ENCODE measurements around the gene KCNQ1. TPM values are rescaled to one million over a fixed set of nuclear protein-coding genes. Genes with fewer than 3 reads are reported as not detected.

The KCNQ1 gene
- total and polyA plus RNA-seq, 2 donors (not counting 1 experiment from before 2014, with no cell fraction given) = 21.5 to 28.8 TPM

DNA sequence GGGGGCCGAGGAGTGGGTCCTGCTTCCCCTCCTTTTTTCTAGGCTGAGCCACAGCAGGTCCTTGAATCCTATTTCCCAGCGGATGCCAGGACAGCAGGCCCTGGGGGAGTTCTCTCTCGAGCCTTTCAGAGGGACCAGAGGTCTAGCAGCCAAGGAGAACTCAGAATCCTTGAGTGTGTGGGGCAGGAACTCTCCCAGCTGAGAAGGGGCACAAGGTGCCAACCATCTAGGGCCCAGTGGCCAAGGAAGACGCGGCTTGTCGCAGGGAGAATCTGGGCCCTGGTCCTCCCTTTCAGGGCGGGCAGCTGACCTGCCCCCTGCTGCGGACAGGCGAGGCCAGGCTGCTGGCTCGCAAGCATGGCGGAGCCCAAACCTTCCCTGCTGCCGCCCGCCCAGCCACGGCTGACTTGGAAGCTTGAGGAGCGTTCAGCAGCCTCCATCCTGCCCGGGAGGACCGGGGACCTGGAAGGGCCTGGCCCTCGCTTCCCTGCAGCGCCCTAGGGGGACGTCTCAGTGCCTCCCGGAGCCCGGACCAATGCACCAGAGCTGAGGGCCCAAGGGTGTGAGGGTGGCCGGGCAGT, 45.2 kb upstream of the KCNQ1 start:
- intact Hi-C loops (cut with micrococcal nuclease) = loop anchor here (1.0 to 5.0 kb wide), 8 partner anchors 15 to 1702 kb away; partner anchors contain the start of genes CD81, DEAF1, LSP1 and NAP1L4
- Mint-ChIP-seq H3K27ac (peak overlapping the region; percentile 98), H3K4me3 (peak overlapping the region; percentile 90), H3K27me3 (no peaks in the 10 kb centered on the region), H3K4me1 (peaks cover 30% of the 10 kb centered on the region), H3K9me3 (ENCODE audit: insufficient read depth) (no peaks in the 10 kb centered on the region)
- ATAC-seq (ENCODE audit: low read depth) (no peak), DNase-seq (no peak)
- Histone ChIP-seq H3K4me2 (replicated peaks; ENCODE audit: low read depth, low read length, poor library complexity, severe bottlenecking) (peak overlapping the region; percentile 85), H2AFZ (ENCODE audit: insufficient read depth, low read depth, low read length, poor library complexity, severe bottlenecking) (peak overlapping the region; percentile 66), H4K20me1 (ENCODE audit: control insufficient read depth, insufficient read depth, low read length, poor library complexity, severe bottlenecking) (peaks cover 50% of the 10 kb centered on the region), H3K36me3 (replicated peaks in 1 of 2; ENCODE audit: control extremely low read depth in 1 of 2, control insufficient read depth in 1 of 2, extremely low read depth in 1 of 2, insufficient read depth in 2 of 2, low read length in 1 of 2) (peaks cover 0 to 54% of the 10 kb centered on the region in 2 experiments), H3K4me1 (ENCODE audit: control insufficient read depth in 2 of 2, insufficient read depth in 2 of 2, low read length in 2 of 2) (peaks cover 32 to 46% of the 10 kb centered on the region in 2 donors), H3K79me2 (ENCODE audit: control insufficient read depth, insufficient read depth, low read length) (peaks cover 48% of the 10 kb centered on the region), H3K9me3 (ENCODE audit: control extremely low read depth in 1 of 3, control insufficient read depth in 2 of 3, insufficient read depth in 1 of 3, low read length in 2 of 3) (no peaks in the 10 kb centered on the region), H3K4me3 (ENCODE audit: control extremely low read depth in 1 of 5, extremely low read depth in 1 of 5, insufficient read depth in 1 of 5, low read depth in 2 of 5, low read length in 4 of 5) (peak overlapping the region in 4 of 5 experiments; percentile 74 to 100 (median 91)), H3K27me3 (replicated peaks in 1 of 4; ENCODE audit: control extremely low read depth in 1 of 4, control insufficient read depth in 3 of 4, insufficient read depth in 4 of 4, low read length in 3 of 4) (no peaks in the 10 kb centered on the region), H3K27ac (ENCODE audit: low read length in 2 of 2) (peak overlapping the region; percentile 91 to 92), H3K9ac (ENCODE audit: low read length) (peak overlapping the region; percentile 80)
- ChIA-PET POLR2A (interaction anchor here (1.5 to 3.4 kb wide), 5 partner anchors 13 to 94 kb away, joined by 3 to 42 read pairs (median 10); partner anchors contain the start of gene CD81), CTCF (interaction anchor here (0.9 to 8.4 kb wide), 7 partner anchors 13 to 202 kb away, joined by 4 to 78 read pairs (median 14); no protein-coding TSS in a partner anchor)
- WGBS (ENCODE audit: insufficient coverage) = 31% methylated on average over 23 of the region's 23 CpGs
- TF ChIP-seq EZH2 (IDR thresholded peaks at IDR 0.05; ENCODE audit: borderline replicate concordance, insufficient read depth, low read depth, low read length, poor library complexity, severe bottlenecking) = no peak
- TF ChIP-seq CTCF (IDR thresholded peaks at IDR 0.05) = no peak

Measured in B cell (primary cell).